Stimulated activated CD4-positive, alpha-beta T cell treated with anti-CD3 and anti-CD28 coated beads, Interleukin-12 subunit alpha, Interleukin-12 subunit beta, amount 100 ng/mL, for 4 hours (primary cell): ENCODE data around the gene RHCG.

Experiments
- DNase-seq: peaks from one replicate; pipeline ENCODE4 v3.0.0-alpha.2; 2020

The RHCG gene

DNA sequence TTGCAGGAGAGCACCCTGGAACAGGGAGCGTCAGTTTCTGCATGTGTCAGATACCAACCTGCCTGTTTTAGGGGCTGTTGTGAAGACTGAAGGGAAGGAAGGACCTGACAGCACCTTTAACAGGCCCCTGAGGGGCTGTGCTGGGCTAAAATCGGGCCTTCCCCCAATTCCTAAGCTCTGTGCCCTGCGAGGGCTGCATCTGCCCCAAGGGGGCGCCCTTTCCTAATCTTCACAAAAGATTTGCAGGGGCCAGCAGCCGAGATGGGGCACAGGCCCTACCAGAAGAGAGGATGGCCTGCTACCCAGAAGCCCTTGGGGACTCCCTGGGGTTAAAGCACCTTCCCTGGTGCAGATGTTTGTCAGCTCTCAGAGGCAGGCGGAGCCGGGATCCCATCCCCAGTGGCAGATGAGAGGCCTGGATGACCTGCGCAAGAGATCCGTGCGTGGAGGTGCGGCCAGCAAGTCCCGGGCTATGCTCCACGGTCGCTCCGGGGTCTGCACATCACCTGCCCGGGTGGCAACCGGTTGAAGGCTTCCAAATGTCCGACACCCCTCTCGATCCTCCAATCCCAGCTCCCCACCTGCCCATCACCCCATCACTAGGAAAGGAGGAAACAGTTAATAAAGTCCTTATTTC, 53.6 kb downstream of the RHCG start:
- DNase-seq = peak; percentile 27

DNA sequence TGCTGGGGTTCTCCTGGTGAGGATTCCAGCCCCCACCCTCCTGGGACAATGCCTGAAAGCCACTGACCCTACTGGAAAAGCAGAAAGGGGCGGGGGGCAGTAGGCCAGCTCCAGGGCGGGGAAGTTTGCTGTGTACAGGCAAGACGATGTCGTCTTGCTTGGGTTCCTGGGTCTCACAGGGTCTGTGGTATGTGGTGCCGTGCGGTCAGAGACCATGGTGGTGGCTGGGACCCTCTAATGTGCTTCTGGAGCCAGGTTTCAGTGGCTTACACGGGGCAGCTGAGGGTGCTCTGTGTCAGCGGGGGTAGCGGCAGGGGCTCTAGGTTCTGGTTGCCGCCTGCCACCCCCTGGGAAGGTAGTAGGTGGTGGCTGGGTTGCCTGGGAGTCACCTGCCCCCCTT, 54.2 kb downstream of the RHCG start:
- DNase-seq = no peak

DNA sequence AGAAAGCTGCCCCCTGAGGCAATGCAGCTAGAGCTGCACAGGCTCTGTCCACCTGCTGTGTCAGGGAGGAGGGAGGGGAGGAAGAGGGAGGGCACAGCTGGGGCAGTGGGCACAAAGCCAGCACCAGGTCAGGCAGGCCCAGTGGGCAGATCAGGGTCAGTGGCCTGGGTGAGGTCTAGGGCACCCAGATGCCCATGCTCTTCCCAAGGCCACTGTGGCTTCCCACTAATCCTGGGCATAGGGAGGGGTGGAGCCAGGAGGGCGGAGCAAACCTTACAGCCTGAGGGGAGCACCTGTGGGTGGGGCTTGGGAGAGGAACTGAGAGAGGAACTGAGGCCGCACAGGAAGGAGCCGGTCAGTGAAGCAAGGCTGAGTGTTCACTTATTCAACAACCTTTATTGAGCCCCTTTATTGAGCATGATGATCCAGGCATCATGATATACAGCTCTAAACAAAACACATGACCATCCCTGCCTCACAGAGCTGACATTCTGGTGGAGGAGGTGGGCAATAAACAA, 55.0 kb downstream of the RHCG start:
- DNase-seq = no peak

DNA sequence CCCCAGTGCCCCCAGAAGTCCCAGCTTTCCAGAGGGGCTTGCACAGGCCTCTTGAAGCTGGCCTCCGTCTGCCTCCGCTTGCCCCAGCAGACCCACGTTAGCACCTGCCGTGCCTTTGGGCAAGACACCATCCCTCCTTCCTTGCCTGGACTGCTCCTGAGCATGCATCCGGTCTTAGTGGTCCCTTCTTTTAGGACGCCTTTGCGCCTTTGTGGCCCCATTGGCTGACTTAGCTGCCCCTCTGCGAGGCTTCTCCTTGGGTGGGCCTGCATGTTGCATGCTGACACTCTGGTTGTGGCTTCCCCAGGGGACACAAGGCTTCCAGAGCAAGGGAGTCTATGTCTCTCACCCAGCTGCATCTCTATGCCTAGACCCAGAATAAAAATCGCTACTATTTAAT, 56.6 kb downstream of the RHCG start:
- no peak for DNase-seq

DNA sequence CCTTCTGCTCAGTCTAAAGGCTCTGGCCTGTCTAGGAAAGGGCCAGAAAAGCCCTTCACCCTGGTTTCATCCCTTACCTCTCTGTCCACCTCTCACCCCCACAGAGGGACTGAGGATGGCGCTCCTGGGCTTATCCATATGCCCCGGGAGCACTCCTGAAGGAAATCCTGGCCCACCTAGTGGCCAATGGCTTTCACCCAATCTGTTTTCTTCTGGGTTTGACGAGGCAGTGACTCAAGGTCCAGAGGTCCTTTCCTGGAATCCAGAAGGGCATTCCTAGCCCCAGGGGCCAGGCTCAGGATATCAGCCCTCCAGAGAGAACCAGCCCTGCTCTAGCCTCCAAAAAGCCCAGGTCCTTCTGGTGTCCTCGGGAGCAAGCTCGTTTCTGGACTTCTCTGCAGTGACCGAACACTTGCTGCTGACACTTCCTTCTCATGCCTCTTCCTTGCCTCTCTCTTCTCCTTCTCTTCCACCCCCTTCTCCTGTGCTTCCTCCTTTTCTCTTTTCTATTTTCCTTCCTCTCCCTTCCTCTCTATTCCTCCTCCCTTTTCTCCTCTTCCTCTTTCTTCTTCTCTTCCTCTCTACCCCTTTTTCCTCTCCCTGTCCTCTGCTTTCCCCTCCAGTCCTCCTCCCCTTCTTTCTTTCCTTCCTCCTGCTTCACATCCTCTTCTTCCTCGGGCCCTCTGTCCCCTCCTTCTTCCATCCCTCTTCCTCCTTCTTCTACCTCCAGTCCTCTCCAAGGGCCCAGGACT, 59.6 kb downstream of the RHCG start:
- no peak for DNase-seq

DNA sequence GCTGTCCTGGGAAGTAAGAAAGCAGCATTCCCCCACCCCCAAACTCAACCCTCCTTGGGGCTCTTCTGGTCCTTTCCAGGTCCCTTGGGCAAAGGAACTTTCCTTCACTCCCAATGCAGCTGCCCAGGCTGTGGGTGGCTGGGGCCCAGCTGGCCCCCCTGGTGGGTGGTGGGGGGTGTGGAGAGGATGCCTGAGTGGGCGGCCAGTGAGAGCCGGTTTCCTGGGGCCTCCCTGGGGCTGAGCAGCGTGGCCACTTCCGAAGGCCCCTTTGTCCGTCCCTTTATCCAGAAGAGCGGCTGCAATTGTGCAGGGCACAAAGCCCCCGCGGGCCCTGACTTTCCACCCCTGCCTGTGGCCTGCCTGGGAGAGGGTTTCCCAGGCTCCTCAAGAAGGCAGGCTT, 61.0 kb downstream of the RHCG start:
- no peak for DNase-seq

DNA sequence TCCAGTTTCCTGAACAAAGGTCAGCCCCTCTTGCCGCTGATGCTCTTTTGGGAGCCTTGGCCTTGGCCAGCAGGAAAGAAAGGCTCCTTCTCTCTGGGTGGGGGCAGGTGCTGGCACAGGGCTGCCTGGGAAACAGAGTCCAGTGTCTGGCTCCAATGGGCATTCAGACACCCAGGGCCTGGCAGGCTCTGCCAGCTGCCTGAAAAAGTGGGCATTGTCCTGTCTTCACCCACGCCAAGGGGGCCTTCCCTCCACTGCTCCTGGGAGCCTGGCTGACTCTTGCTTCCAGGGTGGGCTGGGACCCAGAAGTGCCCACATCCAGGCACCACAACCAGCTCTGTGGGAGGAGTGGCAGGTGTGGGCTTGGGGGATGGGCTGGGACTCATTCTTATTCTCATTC, 62.7 kb downstream of the RHCG start:
- DNase-seq = no peak

DNA sequence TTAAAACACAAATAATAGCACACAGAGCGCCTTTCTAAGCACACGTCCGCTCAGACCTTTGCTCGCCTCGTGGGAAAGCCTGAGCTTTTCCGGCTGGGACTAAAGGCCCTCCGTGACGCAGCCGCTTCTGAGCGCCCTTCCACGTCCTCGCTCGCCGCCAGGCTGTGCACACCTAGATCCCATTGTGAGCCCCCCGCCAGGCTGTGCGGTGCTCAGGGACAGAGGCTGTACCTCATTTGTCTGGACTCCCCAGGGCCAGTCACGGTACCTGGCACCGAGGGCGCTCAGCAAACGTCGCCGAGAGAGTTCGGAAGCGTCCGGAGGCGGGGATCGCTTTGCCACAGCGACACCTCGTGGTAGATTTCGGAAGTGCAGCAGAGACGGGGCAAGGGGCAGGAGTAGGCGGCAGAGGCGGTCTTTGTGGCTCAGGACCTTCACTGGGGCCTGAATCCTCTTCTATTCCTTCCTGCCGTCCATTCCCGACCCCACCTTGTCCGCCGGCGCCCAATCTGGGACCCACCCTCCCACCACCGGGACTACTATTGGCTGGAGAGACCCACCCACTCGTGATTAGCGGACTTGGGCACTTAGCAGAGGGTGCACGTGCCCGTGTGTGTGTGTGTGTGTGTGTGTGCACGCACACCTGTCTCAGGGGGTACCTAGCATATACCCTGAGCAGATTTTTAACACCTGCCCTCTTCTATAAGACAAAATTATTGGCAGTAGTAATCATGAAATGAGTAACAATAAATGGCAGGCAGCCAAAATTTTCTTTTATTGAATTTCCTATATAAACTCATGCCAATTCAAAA, 65.6 kb downstream of the RHCG start:
- DNase-seq = peak; percentile 96

DNA sequence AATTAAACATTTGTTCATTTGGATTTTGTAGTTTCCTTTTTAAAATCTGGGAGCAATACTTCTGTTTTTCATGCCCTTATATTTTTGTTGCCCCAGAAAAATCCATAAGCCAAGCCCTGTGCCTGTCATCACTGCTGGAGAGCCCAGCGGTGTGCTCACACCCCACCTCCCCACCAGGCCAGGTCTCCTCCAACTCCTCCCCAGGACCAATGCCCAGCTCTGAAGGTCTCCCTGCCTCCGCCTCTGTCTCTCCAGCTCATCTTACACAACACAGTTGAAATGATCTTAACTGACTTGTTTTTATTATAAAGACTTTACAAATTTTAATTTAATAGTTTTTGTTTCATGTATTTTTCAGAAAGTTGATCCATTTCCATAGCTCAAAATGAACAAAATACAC, 66.4 kb downstream of the RHCG start:
- DNase-seq = no peak

DNA sequence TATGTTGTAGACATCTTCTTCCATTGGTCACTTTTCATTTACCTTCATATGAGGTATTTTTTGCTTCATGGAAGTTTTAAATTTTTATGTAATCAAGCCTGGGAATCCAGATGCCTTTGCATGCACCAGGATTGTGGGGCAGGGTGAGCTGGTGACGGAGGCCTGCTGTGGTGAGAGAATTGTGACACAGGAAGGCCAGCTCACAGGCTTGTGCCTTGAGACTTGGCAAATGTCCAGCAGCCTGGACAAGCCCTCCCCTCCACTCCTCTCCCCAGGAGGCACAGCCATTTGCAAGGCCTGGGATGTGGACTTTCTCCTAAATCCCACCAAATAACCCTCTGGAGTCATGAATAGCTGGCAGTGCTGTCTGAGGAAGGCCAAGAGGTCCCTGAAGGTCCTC, 67.4 kb downstream of the RHCG start:
- DNase-seq = no peak

DNA sequence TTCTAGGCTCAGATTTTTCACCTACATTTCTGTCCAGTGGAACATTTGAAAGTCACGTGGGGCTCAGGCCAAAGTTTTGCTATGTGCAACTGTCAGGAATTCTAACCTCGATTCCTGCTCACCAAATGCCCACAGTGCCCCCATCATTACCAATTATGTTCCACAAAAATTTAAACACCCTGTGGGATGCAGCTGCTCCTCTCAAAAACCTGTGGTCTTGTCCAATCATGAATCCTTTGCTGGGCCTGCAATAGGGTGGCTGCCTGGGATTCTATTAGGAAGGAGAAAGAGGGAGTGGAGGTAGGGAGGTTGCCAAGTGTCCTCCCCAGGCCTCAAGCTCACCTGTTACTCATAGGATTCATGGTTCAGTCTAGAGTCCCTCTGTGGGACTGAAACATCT, 68.1 kb downstream of the RHCG start:
- no peak for DNase-seq

DNA sequence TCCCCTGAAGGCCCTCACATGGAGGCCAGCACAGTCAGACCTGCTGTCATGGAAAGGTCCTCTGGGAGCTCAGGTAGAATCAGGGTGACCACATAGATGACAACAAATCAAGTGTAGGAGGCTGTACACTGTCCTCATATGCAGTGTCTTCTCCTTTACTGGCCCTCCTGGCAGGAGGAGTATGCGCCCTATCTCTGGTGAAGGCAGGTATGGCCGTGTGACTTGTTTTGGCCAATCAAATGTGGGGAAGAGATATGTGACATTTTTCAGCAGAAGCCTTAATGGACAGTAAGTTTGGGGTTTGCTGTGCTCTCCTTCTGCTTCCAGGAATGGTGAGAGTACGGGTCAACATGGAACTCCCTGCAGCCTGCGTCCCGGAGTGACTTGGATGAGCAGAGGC, 69.9 kb downstream of the RHCG start:
- no peak for DNase-seq

DNA sequence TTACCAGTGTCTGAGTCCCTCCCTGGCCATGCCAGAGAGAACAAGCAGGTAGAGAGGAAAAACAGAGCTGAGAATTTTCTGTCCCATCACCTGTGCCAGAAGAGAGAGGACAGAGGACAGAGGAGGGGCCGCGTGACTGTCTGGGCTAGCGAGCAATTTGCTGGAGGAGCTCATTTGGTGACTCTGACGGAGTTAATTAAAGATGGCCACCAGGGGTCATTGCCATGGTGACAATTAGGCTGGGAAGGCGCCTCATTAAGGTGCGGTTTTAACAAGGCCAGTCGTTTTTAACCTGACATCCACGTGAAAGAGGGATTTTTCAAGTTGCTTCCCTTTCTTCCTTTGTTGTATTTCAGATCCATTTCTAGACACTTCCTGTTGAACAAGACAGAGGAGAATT, 72.4 kb downstream of the RHCG start:
- no peak for DNase-seq
